Occipital lobe (tissue), 2 donors: ENCODE data around the gene FCGR2B. TPM values are rescaled to one million over a fixed set of nuclear protein-coding genes. Genes with fewer than 3 reads are reported as not detected.
A peak's percentile ranks its signal among the peaks of the same experiment; 100 is the strongest.
"Not testable (repeated sequence)": the region's sequence is repeated elsewhere in the genome, so short reads cannot be mapped to it uniquely, and the experiment has no call there.

Source experiments
- DNase-seq: peaks from one replicate; lab custom pipeline; 2025; lab: John Stamatoyannopoulos, UW
- total RNA-seq: library from RNA; depleted of rRNA; stranded (reverse); fragments of >200 nt; gene quantifications from one replicate; pipeline ENCODE4 v1.2.3, GENCODE V29; 2014

The FCGR2B gene
- total RNA-seq, 1 donor from 2014 or later = 0.47 TPM

DNA sequence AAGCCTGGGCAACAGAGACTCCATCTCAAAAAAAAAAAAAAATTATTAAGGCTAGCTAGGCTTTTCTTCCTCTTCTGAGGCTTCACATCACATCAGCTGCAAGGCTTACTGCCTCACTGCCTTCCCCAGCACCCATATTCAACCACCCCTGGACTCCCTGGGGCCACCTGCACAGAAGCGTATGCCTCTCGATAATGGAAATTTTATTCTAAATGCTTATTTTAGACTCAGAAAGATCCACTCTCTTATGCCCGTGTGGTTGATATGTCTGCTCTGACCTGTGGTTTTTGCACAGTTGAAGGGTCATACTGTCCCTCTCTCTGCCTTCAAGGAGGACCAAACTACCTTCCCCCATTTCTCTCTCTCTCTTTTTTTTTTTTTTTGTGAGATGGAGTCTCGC is 42.6 kb downstream of the FCGR2B start:
- DNase-seq = no peak

DNA sequence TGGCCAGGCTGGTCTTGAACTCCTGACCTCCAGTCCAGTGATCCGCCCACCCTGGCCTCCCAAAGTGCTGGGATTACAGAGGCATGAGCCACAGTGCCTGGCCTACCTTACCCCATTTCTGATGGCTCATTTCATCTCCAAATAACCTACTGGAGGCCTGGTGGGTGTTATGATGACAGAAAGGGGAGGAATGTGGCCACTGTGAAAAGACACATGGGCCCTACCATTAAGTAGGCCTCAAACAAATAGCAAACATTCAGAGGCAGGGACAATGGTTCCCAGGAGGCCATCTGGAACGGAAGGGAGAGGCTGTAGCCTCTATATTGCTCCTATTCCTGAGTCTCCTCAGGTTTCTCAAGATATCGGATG is 43.2 kb downstream of the FCGR2B start:
- DNase-seq = no peak

DNA sequence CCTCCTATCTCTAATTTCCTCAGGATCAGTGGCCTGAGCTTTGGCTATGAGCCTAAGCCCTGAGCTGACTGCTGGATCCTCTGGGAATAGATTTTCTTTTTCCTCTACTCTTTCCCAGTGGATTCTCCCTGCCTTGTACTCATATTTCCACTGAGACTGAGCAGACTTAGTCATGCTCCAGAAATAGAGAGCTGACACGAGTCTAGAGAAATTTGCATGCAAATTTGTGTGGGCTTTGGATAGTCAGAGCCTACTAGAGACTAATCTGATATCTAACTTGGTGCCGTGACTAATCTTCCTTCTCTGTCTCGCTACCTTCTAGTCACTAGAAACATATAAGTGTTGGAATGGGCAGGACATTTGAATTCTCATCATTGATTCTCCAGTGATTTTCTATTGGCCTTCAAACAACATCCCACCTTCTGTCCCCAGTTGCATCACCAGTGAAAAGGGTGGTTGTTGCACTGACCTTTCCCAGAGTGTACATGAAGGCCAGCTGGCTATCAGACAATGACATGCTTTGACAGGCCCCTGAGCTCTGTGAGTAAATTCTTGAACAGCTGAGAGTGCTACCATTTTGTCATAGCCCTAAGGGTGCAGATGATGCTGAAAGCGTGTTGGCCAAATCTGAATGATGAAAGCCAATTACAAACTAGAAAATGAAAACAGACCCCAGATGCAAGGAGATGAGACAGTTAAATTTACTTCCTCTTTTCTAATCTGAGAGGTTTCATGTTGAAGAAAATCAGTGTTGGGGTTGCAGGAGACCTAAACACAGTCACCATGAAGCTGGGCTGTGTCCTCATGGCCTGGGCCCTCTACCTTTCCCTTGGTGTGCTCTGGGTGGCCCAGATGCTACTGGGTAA is 43.8 kb downstream of the FCGR2B start, which contains the start of gene FCRLA:
TSS of gene FCRLA (plus strand) at position 748 of the 866 bp plus-strand sequence. CDS start at position 784, 36 bp downstream.
- DNase-seq = peak; percentile 15

DNA sequence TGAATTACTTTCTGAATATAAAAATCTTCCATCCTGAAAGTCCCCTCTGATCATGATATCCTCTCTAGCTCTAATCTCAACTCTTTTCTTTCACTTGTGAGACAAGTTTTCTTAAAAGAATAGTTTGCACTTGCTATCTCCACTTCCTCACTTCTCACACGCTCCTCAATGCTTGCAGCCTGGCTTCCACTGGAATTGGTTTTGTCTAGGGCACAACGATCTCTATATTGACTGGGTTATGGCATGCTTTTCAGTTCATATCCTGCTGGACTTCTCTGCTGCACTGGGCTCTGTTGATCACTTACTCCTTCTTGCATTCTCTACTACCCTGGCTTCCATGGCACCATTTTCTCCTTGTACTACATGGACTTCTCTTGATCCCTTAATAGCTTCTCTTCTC is 44.6 kb downstream of the FCGR2B start:
- DNase-seq = no peak

DNA sequence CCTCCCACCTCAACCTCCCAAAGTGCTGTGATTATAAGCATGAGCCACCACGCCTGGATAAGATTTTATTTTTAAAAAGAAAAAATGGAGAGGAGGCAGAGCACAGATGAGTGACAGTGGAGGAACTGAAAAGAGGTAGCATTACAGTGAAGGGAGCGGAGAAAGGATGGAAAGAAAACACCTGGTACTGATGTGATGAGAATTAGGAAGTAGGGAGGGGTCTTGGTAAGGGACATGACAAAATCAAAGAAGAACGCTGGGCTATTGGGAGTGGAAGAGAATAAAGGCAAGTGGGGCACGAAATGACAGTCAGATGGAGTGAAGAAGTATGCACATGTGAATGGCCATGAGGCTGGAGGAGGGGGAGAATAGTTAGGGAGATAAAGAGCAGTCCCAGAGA is 46.4 kb downstream of the FCGR2B start:
- DNase-seq = no peak

DNA sequence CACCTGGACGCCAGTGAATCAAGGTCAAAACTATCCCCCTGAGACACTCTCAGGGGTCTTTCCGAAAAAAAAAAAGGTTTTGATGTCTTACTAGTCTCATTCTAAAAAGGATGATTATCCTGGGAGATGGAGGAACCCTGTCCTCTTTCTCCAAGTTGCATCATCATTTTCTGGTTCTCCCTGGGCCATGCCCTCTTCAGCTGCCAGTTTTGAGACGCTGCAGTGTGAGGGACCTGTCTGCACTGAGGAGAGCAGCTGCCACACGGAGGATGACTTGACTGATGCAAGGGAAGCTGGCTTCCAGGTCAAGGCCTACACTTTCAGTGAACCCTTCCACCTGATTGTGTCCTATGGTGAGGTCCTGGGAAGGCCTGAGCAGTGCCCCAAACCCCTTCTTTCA is 47.6 kb downstream of the FCGR2B start:
- no peak for DNase-seq

DNA sequence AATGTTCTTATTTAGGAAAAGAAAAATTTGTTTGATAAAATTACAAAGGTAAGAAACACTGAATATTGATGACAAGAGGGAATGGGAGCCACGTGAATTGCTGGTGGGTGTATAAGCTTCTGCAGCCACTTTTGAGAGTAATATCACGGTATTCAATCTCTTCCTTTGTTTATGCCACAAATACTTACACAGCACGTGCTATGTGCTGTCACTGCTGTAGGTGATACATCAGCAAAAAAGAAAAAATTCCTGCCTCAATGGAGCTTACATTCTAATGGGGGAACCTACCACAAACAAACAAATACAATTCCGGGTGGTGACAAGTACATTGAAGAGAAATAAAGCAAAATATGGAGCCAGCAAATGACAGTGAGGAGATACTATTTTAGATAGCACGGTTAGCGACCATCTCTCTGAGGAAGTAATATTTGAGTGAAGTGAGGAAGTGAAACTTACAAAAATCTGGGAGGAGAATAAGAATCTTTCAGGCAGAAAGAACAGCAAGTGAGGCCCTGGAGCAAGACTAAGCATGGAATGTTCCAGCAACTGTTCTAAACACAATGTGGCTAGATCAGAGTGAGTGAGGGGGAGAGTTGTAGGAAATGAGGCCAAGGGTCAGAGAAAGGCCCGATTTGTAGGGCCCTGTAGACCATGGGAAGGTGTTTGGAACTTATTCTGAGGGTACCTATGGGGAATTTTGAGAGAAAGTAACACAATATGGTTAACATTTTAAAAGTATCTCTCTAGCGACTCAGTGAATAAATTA is 55.8 kb downstream of the FCGR2B start:
- no peak for DNase-seq

DNA sequence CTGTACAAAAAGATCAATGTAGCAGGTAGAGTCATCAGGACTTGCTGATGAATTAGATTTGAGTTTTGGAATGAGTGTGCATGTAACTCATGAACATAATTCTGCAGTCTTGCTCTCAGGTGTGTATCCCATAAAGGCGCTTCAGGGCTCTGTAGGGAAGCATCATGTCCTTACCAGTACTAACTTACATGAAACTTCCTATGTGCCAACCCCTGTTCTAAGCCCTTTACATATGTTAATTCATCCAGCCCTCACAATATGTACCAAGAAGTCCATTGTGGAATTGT is 56.3 kb downstream of the FCGR2B start:
- DNase-seq = no peak

DNA sequence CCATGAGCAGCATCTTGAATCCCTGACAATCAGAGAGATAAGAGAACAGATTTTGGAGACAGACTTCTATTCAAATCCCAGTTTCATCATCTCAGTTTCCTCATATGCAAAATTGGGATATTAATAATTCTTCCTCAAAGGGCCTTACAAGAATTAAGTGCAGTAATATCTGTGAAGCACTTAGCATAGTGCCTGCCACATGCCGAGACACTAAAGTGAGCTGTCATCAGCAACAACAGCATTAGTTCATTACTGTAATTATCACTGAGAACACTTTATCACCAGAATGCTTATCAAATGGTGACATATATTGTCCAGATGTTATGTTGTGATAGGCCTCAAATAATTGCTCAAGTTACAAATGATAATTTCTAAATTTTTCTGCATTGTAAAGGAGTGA is 57.5 kb downstream of the FCGR2B start:
- no peak for DNase-seq

DNA sequence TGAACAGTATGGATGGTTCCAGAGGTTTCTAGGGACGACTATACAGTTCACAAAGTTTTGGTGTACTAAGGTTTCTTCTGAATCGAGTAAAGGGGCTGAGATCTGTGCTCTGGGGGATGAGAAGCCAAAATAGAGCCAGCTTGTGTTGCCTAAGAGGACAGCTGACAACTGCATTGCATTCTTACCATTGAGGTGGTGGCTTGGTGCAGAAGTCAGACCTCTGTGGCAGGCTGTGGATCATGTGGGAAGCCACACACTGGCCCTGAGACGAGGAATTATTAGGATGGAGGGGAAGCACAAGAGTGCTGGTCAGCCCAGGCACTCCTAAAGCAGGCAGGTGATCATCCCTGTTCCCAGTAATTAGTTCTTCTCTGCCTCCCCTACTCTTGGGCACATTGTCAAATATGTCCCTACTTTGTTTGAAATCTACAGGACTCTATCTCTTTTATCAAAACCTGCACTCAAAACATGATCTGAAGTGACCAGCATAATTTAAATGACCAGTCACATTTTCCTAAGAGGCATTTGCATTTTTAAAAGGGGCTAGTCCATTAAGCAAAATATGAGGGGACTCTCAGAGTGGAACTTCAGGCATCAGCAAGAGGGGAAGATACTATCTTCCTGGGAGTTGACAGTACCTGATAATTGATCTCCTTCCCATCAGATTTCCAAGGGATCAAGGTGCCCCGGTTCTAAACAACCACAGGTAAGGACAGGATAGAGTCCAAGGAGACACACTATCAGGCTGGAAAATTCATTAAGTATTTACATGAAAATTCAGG is 58.2 kb downstream of the FCGR2B start, which contains the start of gene FCRLB:
TSS of gene FCRLB (plus strand) at position 589 of the 782 bp plus-strand sequence. CDS start 1,129 bp downstream, outside the sequence.
- DNase-seq = no peak

DNA sequence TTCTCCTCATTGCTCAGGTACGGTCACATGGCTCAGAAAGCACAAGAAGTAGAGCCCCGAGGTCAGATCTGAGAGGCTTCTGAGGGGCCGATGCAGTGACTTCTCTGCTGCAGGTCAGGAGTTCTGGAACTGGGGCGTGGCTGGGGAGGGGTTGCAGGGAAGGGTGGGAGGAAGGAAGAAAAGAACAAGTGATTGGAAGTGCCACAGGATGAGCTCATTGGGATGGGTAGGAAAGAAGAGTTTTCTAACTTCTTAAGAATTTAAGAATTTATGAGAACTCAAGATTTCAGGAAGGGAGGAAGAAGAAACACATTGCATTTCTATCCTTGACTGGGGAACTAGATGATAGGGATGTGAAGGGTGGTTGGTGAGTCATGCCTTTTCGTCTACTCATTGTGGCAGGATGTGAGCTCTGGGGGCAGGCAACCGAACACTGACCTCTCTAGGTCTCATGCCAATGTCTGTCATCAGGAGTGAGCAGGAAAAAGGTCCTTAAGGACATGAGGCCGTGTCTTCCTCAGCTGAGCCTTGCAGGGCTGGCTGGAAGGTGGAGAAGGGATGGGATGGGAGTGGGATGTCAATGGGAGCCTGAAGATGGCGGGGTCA is 58.9 kb downstream of the FCGR2B start:
- no peak for DNase-seq

DNA sequence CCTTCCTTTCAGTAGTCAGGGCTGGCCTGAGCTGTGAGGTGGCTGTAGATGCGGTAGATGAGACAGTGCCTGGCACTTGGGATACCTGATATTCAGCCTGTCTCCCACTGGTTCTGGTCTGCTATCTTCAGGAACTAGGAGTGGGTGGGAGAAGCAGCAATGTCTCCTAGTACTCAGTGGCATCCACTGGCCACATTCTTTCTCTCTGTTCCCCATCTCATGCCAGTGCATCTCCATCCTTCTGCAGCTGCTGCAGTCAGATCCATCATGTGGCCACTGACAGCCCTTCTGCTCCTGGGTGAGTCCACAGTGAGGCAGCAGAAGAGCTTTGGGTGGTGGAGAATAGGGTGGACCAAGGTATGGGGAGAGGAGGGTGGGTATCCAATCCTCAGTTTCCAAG is 59.5 kb downstream of the FCGR2B start:
- no peak for DNase-seq

DNA sequence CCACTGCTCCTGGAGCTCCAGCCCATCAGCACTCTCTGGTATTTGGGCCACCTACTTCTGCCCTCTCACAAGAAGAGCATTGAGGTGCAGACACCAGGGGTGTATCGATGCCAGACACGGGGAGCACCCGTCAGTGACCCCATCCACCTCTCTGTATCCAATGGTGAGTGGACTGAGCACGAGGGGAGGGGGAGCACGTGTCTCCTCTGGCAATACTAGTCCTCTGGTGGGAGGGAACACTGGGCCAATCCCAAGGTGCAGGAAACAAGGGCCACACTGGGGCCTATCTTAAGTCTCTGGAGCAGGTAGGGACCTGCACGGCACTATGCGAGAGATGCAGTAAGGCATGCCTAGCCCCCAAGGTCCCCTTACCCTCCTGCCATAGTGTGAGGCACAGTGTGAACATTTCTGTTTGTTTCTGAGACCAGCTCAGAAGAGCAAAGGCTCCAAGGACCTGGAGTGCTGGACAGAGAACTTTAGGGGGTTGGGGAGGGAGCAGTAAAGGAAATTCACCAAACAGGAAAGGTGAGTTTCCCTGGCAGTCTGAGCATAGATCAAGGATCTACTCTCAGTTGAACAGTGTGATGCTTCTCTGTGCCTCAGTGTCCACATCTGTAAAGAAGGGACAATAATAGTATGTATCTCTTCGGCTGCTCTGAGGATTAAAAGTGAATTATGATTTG is 60.7 kb downstream of the FCGR2B start:
- DNase-seq = no peak

DNA sequence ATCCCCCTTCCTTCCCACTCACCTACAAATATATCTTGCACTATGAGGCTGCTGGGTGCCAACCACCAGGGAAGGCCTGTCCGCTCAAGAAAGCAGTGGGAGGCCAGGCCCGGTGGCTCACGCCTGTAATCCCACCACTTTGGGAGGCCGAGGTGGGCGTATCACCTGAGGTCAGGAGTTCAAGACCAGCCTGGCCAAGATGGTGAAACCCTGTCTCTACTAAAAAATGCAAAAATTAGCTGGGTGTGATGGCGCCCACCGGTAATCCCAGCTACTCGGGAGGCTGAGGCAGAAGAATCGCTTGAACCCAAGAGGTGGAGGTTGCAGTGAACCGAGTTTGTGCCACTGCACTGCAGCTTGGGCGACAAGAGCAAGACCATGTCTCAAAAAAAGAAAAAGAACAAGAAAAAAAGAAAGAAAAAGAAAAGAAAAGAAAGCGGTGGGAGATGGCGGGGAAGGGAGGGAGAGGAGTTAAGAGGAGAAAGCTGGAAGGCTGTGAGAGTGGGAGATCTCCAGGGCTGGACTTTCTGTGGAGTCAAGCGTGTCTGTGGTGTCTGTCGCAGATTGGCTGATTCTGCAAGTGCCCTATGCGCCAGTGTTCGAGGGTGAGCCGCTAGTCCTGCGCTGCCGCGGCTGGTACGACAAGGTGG is 62.4 kb downstream of the FCGR2B start:
- not testable (repeated sequence) for DNase-seq

DNA sequence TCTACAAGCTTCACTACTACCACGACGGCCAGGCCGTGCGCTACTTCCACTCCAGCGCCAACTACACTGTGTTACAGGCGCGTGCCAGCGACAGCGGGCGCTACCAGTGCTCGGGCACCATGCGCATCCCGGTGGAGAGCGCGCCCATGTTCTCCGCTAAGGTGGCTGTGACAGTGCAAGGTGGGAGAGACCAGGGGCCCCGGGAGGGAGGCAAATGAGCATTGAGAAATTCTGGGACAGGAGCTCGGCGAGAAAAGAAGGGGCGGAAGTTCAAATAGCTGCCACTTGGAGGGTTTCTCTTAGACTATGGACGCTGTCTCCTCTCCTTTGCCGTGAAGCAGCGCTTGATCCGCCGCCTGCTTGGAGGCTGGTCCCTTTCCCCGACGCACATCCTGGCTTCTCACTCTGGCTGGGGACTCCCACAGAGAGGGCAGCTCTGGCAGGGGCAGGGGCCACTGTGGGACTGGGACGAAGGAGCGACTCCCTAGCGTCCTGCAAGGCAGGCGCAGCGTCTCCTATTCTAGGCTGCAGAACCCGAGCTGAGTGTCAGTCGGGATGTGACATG is 63.0 kb downstream of the FCGR2B start:
- DNase-seq = peak; percentile 44

DNA sequence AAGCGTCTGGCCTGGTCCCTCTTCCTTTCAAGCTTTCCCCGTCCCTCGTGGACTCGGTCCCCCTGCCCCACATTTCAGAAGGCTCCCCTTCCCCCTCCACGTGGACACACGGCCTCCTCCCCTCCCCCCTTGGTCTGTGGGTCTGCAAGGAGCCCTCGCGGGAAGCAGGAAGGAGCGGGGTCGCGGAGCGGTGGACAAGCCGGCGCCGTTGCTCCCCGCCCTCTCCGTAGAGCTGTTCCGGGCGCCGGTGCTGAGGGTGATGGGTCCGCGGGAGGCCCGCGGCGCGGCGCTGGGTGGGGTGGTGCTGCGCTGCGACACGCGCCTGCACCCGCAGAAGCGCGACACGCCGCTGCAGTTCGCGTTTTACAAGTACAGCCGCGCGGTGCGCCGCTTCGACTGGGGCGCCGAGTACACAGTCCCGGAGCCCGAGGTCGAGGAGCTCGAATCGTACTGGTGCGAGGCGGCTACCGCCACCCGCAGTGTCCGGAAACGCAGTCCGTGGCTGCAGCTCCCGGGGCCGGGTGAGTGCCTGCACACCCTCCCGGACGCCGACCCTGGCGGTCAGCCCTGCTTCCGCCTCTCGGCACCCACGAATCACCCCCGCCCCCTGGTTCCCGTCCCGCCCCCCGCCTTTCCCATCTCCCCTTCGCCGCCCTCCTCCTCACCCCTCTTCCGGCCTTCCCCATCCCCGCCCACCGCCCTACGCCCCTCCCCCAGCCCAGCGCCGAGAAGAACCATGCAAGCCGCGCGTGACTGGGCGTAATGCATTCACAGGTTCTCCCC is 63.7 kb downstream of the FCGR2B start:
- DNase-seq = peak; percentile 77

DNA sequence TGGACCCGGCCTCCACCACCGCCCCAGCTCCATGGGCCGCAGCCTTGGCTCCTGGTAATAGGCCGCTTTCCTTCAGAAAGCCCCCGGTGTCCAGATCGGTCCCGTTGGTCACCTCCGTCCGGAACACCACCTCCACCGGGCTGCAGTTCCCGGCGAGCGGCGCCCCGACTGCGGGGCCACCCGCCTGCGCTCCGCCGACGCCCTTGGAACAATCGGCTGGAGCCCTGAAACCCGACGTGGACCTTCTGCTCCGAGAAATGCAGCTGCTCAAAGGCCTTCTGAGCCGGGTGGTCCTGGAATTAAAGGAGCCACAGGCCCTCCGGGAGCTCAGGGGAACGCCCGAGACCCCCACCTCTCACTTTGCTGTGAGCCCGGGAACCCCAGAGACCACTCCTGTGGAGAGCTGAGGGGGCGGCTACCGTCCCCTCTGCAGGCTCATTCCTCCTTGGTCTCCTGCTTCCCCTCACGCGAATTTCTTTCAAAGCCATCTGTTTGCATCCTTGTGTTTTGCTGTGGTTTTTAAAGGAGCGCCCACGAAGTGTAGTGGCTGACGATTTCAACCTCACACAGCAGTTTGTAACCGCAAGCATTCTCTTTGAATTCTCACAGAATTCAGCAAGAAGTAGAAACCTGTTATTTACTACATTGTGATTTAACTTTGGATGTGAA is 64.4 kb downstream of the FCGR2B start:
- DNase-seq = no peak
